CD4-positive, alpha-beta memory T cell (primary cell): Measurements from ENCODE around the gene KCNH1. TPM values are rescaled to one million over a fixed set of nuclear protein-coding genes. Genes with fewer than 3 reads are reported as not detected.
A peak's percentile ranks its signal among the peaks of the same experiment; 100 is the strongest.
"Not testable (repeated sequence)": the region's sequence is repeated elsewhere in the genome, so short reads cannot be mapped to it uniquely, and the experiment has no call there.

ENCODE experiments used
- CTCF ChIA-PET: fragments of 350-600 bp; sonication (Branson Sonifier 250); formaldehyde crosslinking; loops from one replicate; lab custom pipeline; 2021; ENCODE audit warnings: inconsistent platforms; ENCODE audit not compliant: partially characterized antibody; lab: Charles Lee
- POLR2A ChIA-PET: fragments of 350-600 bp; sonication (Branson Sonifier 250); formaldehyde crosslinking; loops from one replicate; lab custom pipeline; 2021; ENCODE audit not compliant: partially characterized antibody; lab: Charles Lee
- DNase-seq, 5 donors: peaks; one replicate each; pipeline versions ENCODE4 v3.0.0 to v3.0.0-alpha.2; 2020 to 2022; ENCODE audit warnings: mixed read lengths in 1 of 5
- H3K27ac ChIP-seq: one replicate; pipeline ENCODE4 v1.7.0; 2013; ENCODE audit warnings: low read depth, low read length
- H3K27me3 ChIP-seq: 2 replicates; pipeline ENCODE4 v1.7.0; 2013; ENCODE audit warnings: mild to moderate bottlenecking, low read length, moderate library complexity; ENCODE audit not compliant: insufficient read depth
- H3K36me3 ChIP-seq: 2 replicates; pipeline ENCODE4 v1.7.0; 2013; ENCODE audit warnings: mild to moderate bottlenecking, low read length, moderate library complexity; ENCODE audit not compliant: insufficient read depth
- H3K4me1 ChIP-seq: 2 replicates; pipeline ENCODE4 v1.7.0; 2013; ENCODE audit warnings: mild to moderate bottlenecking, low read length, moderate library complexity; ENCODE audit not compliant: insufficient read depth
- H3K4me3 ChIP-seq, 2 donors: one replicate each; pipeline ENCODE4 v1.7.0; 2013; ENCODE audit warnings: low read length in 2 of 2, mild to moderate bottlenecking in 1 of 2
- H3K9me3 ChIP-seq, 2 donors: one replicate each; pipeline ENCODE4 v1.7.0; 2013; ENCODE audit warnings: low read length in 2 of 2, control low read depth in 1 of 2; ENCODE audit not compliant: control insufficient read depth in 1 of 2
- H3K27ac Mint-ChIP-seq, 7 donors: one replicate each; pipeline ENCODE4 v1.8.0; 2020 to 2021; ENCODE audit warnings: mixed read lengths in 7 of 7, mild to moderate bottlenecking in 6 of 7, inconsistent platforms in 3 of 7, moderate library complexity in 3 of 7
- H3K27me3 Mint-ChIP-seq, 2 donors: one replicate each; pipeline ENCODE4 v1.8.0; 2020 to 2021; ENCODE audit warnings: mixed read lengths in 2 of 2
- H3K36me3 Mint-ChIP-seq, 2 donors: one replicate each; pipeline ENCODE4 v1.8.0; 2020 to 2021; ENCODE audit warnings: mixed read lengths in 2 of 2, inconsistent platforms in 1 of 2, mild to moderate bottlenecking in 1 of 2
- H3K4me1 Mint-ChIP-seq, 4 donors: one replicate each; pipeline ENCODE4 v1.8.0; 2020 to 2021; ENCODE audit warnings: mixed read lengths in 4 of 4, mild to moderate bottlenecking in 1 of 4
- H3K4me3 Mint-ChIP-seq, 8 donors: one replicate each; pipeline ENCODE4 v1.8.0; 2020 to 2021; ENCODE audit warnings: mixed read lengths in 8 of 8, mild to moderate bottlenecking in 7 of 8, moderate library complexity in 6 of 8, inconsistent platforms in 3 of 8
- H3K9me3 Mint-ChIP-seq, 8 donors: one replicate each; pipeline ENCODE4 v1.8.0; 2020 to 2021; ENCODE audit warnings: mixed read lengths in 8 of 8, mild to moderate bottlenecking in 5 of 8, inconsistent platforms in 3 of 8, moderate library complexity in 1 of 8
- intact Hi-C: fragments of 100-400 bp; cut with micrococcal nuclease; formaldehyde crosslinking; loops from one replicate; pipeline ENCODE4 v1.15.1; 2023
- polyA plus RNA-seq, 2 donors: library from polyadenylated mRNA; unstranded; fragments of 300-500 nt; fragmentation: Illumina TruSeq; gene quantifications; one replicate each; pipeline ENCODE4 v1.2.3, GENCODE V29; 2021
- total RNA-seq, 2 experiments: library from RNA; stranded (reverse); gene quantifications; one replicate each; pipeline ENCODE4 v1.2.3, GENCODE V29; 2021

Gene KCNH1
- total and polyA plus RNA-seq, 4 experiments from 2014 or later = not detected

DNA sequence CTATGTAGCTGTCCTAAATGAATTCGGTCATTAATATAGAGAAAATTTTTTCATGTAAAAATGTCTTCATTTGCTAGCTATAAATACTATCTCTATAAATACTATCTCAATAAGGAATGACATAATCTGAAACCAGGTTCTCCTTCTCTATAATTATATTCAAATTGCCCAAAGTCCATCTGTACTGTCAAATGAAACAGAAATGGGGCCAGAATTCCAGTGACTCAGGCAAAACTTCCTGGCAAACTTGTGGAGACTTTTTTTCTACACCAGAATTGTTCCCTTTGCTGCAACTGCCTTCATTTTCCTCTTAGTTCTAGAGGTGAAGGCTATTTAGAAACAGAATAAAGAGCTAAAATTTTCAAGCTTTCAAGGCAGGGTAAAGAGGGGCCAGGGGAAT, 152.5 kb downstream of the KCNH1 start:
- Mint-ChIP-seq H3K9me3 (peaks cover 0 to 22% (median 12%) of the 10 kb centered on the region in 8 donors), H3K27ac (no peak overlapping the region), H3K4me3 (no peak overlapping the region), H3K36me3 (no peaks in the 10 kb centered on the region), H3K27me3 (peaks cover 0 to 10% of the 10 kb centered on the region in 2 donors), H3K4me1 (no peaks in the 10 kb centered on the region)
- CTCF ChIA-PET = no interaction called here
- Histone ChIP-seq H3K36me3 (no peaks in the 10 kb centered on the region), H3K9me3 (no peaks in the 10 kb centered on the region), H3K27me3 (peaks cover 3% of the 10 kb centered on the region), H3K4me1 (no peaks in the 10 kb centered on the region), H3K27ac (no peak overlapping the region), H3K4me3 (no peak overlapping the region)
- POLR2A ChIA-PET = no interaction called here
- intact Hi-C loops = no loop called here
- DNase-seq = no peak

DNA sequence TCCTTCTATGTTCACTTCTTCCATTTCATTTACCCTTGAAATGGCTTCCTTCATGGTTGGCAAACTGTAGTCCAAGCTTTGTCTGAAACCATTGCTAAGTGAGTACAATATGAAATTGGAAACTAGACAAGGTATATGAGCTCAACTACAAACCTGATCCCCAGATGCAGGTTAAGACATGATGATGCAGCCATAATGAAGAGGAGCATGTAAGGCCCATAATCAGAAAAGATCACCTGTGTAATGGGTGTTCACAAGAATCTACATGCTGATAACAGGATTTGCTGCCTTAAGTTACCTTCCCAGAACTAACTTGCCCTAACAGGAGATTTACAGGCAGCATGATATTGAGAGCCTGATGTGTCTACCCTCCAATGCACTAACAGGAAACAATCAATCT, 153.9 kb downstream of the KCNH1 start:
- POLR2A ChIA-PET = no interaction called here
- CTCF ChIA-PET = no interaction called here

DNA sequence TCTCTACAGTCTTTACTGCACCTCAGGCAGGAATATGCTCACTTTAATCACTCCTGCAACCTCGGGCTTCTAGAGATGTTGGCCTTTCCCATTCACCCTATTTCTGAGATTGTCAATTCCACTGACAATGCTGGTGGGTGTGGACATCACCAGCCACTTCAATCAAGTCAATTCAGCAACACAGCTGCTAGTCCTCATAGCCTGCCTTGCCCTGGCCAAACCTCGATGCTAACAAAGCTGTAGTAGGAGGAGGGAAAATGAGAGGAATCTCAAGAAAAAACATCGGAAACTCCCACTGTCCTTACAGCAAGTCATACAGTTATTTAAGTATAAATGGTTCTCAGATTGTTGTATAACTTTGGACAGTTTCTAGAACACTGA, 155.0 kb downstream of the KCNH1 start:
- DNase-seq = no peak
- peaks cover 3% of the 10 kb centered on the region for H3K27me3 ChIP-seq
- Mint-ChIP-seq H3K27ac (no peak overlapping the region), H3K27me3 (peaks cover 0 to 4% of the 10 kb centered on the region in 2 donors), H3K4me3 (no peak overlapping the region), H3K9me3 (peaks cover 0 to 21% (median 9%) of the 10 kb centered on the region in 8 donors), H3K4me1 (no peaks in the 10 kb centered on the region), H3K36me3 (no peaks in the 10 kb centered on the region)
- intact Hi-C loops = no loop called here
- no peaks in the 10 kb centered on the region for H3K4me1 ChIP-seq
- H3K4me3 ChIP-seq = no peak overlapping the region
- ChIA-PET CTCF (interaction anchor here (1.2 kb wide), 1 partner anchor 32 kb away, joined by 3 read pairs; no protein-coding TSS in a partner anchor), POLR2A (no interaction called here)
- H3K27ac ChIP-seq = no peak overlapping the region
- H3K36me3 ChIP-seq = no peaks in the 10 kb centered on the region
- no peaks in the 10 kb centered on the region for H3K9me3 ChIP-seq

More for the DNA sequence above, 153.9 kb downstream of the KCNH1 start:
- Mint-ChIP-seq H3K4me1 (no peaks in the 10 kb centered on the region), H3K4me3 (no peak overlapping the region), H3K27ac (no peak overlapping the region), H3K9me3 (peaks cover 0 to 21% (median 11%) of the 10 kb centered on the region in 8 donors), H3K36me3 (no peaks in the 10 kb centered on the region), H3K27me3 (peaks cover 0 to 5% of the 10 kb centered on the region in 2 donors)
- no peaks in the 10 kb centered on the region for H3K4me1 ChIP-seq
- peaks cover 3% of the 10 kb centered on the region for H3K27me3 ChIP-seq
- intact Hi-C loops = no loop called here
- H3K36me3 ChIP-seq = no peaks in the 10 kb centered on the region
- no peaks in the 10 kb centered on the region for H3K9me3 ChIP-seq
- H3K4me3 ChIP-seq = no peak overlapping the region
- DNase-seq = no peak
- no peak overlapping the region for H3K27ac ChIP-seq

DNA sequence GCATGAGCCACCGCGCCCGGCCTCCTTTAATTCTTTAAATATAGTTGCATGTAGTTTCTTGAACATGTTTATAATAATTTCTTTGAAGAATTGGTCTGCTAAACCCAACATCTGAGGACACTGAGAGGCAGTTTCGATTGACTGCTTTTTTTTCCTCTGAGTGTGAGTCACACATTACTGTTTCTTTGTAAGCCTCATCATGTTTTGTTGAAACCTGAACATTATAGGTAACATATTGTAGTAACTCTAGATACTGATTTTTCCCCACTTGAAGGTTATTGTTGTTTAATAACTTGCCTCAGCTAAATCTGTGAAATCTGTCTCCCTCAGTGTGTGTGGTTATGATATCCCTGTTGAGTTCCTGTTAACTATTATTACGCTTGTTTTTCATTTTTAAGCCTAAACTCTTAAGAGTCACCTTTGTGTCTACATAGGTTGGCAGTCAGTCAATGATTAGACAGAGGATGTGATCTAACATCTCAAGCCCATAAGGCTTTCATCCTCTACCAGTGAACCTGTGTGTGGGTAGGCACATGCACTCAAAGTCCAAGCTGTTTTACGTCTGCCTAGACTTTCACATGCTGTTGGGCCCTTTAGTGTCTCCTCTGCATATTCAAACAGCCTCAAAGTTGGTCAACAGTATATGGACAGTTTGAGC, 155.5 kb downstream of the KCNH1 start:
- ChIA-PET POLR2A (no interaction called here), CTCF (interaction anchor here (1.2 kb wide), 1 partner anchor 31 kb away, joined by 3 read pairs; no protein-coding TSS in a partner anchor)
- DNase-seq = no peak
- H3K4me3 Mint-ChIP-seq = no peak overlapping the region
- no peaks in the 10 kb centered on the region for H3K4me1 ChIP-seq
- no peak overlapping the region for H3K4me3 ChIP-seq
- no peak overlapping the region for H3K27ac Mint-ChIP-seq
- intact Hi-C loops = no loop called here
- no peaks in the 10 kb centered on the region for H3K36me3 ChIP-seq
- H3K27me3 Mint-ChIP-seq = peaks cover 0 to 4% of the 10 kb centered on the region in 2 donors
- peaks cover 3% of the 10 kb centered on the region for H3K27me3 ChIP-seq
- peaks cover 0 to 17% (median 9%) of the 10 kb centered on the region in 8 donors for H3K9me3 Mint-ChIP-seq
- H3K27ac ChIP-seq = no peak overlapping the region
- H3K9me3 ChIP-seq = no peaks in the 10 kb centered on the region
- no peaks in the 10 kb centered on the region for H3K4me1 Mint-ChIP-seq
- no peaks in the 10 kb centered on the region for H3K36me3 Mint-ChIP-seq

DNA sequence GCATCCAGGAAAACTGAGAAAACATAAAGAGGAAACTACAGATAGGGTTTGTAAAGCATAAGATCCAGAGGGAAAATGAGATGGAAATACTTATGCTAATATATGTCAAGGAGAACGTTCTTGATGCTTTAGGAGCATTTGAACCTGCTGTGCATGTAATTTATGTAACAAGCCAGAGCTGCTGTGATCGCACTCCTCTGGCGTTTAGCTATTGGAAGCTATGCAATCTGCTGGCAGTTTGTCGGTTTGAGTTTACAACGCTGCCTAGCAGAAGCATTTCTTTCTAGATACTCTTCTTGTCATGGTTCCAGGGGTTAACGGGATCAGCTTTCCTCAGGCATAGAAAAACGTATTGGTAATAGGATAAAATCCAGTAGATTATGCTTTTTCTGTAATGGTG, 182.7 kb downstream of the KCNH1 start:
- ChIA-PET POLR2A (no interaction called here), CTCF (no interaction called here)
- no peaks in the 10 kb centered on the region for H3K4me1 Mint-ChIP-seq
- H3K4me3 Mint-ChIP-seq = no peak overlapping the region
- intact Hi-C loops = loop anchor here (2.0 kb wide), 1 partner anchor 502 kb away; no protein-coding TSS in a partner anchor
- Histone ChIP-seq H3K4me1 (no peaks in the 10 kb centered on the region), H3K36me3 (no peaks in the 10 kb centered on the region), H3K27ac (no peak overlapping the region), H3K9me3 (no peaks in the 10 kb centered on the region), H3K4me3 (no peak overlapping the region), H3K27me3 (no peaks in the 10 kb centered on the region)
- no peaks in the 10 kb centered on the region for H3K9me3 Mint-ChIP-seq
- no peaks in the 10 kb centered on the region for H3K36me3 Mint-ChIP-seq
- peaks cover 3 to 7% of the 10 kb centered on the region in 2 donors for H3K27me3 Mint-ChIP-seq
- DNase-seq = no peak
- no peak overlapping the region for H3K27ac Mint-ChIP-seq

GRCh38 chr1:210949940-210950546, 183.9 kb downstream of the KCNH1 start:
- H3K4me3 ChIP-seq, H3K4me1 Mint-ChIP-seq, H3K9me3 ChIP-seq, H3K27me3 ChIP-seq, POLR2A ChIA-PET, H3K9me3 Mint-ChIP-seq, H3K36me3 Mint-ChIP-seq, H3K27ac ChIP-seq, H3K36me3 ChIP-seq, H3K4me1 ChIP-seq, H3K27ac Mint-ChIP-seq, H3K4me3 Mint-ChIP-seq, H3K27me3 Mint-ChIP-seq: not testable (repeated sequence)
- CTCF ChIA-PET = interaction anchor here (0.5 to 1.3 kb wide), 2 partner anchors 8 to 504 kb away, joined by 3 read pairs; no protein-coding TSS in a partner anchor
- intact Hi-C loops = loop anchor here (2.0 kb wide), 1 partner anchor 501 kb away; no protein-coding TSS in a partner anchor
- DNase-seq = peak; percentile 10 to 48 (median 19)

DNA sequence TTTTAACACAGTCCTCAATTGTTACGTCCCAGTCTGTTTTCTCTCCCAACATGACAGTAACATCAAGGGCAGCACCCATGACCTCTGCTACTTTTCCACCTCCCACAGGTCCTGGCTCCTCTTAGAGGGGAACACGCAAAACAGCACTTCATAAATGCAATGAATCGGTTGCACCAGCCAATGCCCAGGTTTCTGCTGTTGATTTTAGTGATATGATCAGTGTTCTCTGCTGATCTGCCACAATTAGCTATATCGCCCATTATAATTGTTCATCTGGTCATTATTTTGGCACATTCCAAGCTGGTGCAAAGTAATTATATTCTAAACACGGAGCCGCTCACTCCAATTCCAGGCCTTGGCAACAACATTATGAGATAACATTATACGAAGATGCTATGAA, 184.5 kb downstream of the KCNH1 start:
- Mint-ChIP-seq H3K9me3 (no peaks in the 10 kb centered on the region), H3K27me3 (peaks cover 3 to 10% of the 10 kb centered on the region in 2 donors), H3K4me1 (no peaks in the 10 kb centered on the region), H3K4me3 (no peak overlapping the region), H3K36me3 (no peaks in the 10 kb centered on the region), H3K27ac (no peak overlapping the region)
- Histone ChIP-seq H3K27me3 (no peaks in the 10 kb centered on the region), H3K4me3 (no peak overlapping the region), H3K9me3 (no peaks in the 10 kb centered on the region), H3K27ac (no peak overlapping the region), H3K4me1 (no peaks in the 10 kb centered on the region), H3K36me3 (no peaks in the 10 kb centered on the region)
- no peak for DNase-seq
- CTCF ChIA-PET = interaction anchor here (1.3 kb wide), 1 partner anchor 503 kb away, joined by 3 read pairs; no protein-coding TSS in a partner anchor
- POLR2A ChIA-PET = no interaction called here
- intact Hi-C loops = no loop called here
